SKM-1 treated with dmso at 0.1 percent for 144 hours (cell line): ENCODE measurements around the gene SYNM.
A peak's percentile ranks its signal among the peaks of the same experiment; 100 is the strongest.

Experiments used
- DNase-seq: peaks from one replicate; lab custom pipeline; 2025; ENCODE audit not compliant: unreplicated experiment; lab: John Stamatoyannopoulos, UW

Gene SYNM

DNA sequence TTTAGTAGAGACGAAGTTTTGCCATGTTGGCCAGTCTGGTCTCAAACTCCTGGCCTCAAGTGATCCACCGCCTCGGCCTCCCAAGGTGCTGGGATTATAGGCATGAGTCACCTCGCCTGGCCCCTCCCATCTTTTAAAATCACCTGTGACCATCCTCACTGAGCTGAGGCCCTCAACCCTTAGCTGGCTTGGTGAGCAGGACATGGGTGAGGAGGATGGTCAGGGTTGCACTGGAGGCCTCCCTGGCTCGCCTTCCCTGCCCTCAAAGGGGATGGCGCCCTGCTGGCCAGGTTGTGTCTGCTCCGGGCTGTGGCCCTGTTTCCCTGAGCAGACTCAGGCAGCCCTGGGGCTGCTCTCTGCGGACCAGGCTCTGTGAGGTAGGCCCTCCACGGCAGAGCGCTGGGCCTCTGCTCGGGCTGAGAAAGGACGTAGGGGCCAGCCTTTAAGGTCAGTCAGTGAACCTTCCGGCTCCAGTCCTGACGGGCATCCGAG is 33.7 kb downstream of the SYNM start:
- no peak for DNase-seq

DNA sequence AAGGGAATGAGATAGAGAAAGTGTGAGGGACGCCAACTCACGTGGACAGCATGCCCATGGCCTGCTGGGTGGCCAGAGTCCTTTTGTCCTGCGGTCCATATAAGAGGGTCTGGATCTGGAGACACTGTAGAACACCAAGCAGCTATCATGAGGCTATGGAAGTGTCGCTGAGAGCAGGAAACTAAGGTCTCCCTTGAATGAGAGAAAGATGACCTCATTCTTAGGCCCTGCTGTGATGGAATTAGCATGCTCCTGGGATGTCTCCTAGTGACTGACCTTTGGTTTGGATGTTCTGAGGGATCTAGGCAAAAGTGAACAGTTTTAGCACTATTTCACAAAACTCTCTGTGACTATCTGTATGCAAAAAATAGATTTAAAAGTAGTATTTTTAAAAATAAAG is 34.4 kb downstream of the SYNM start:
- DNase-seq: no peak

GRCh38 chr15:99140590-99140989 is 35.7 kb downstream of the SYNM start:
- no peak for DNase-seq

DNA sequence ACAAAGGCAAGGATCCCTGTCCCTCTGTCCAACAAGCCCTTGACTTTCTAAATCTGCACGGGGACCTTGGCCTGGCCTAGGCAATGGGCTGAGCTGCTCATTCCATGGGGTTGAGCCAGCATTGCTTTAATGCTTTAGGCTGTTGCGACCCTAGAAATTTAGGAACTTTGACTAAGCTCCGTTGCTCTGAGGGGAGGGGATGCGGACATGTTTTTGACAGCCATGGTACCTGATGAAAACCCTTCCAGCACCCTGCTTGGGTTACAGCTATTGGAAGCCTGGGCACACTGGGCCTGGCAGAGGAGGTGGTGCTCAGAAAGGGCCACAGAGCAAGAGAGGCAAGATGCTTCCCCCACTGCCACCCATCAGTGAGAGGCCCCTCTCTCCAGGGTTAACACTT is 37.1 kb downstream of the SYNM start:
- no peak for DNase-seq

DNA sequence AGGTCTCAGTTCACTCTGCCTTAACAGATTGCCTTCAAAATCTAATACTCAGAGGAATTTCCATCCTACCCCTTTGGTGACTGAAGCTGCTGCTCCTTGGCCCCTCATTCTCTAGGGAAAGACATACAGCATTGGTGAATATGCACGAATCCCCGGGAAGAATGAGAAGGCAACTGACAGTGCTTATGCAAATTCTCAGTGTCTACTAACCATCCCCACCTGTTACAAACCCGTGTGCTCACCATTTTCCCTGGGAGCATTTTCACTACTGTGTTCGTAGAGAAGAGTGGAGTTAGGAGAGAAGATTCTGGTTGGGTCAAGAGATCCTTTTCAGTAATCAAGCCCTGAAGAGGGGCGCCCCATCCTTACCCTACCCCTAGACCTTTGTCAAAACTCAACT is 37.7 kb downstream of the SYNM start:
- no peak for DNase-seq

GRCh38 chr15:99143242-99143641 is 38.4 kb downstream of the SYNM start:
- no peak for DNase-seq

GRCh38 chr15:99143655-99144610 is 39.1 kb downstream of the SYNM start:
- no peak for DNase-seq

DNA sequence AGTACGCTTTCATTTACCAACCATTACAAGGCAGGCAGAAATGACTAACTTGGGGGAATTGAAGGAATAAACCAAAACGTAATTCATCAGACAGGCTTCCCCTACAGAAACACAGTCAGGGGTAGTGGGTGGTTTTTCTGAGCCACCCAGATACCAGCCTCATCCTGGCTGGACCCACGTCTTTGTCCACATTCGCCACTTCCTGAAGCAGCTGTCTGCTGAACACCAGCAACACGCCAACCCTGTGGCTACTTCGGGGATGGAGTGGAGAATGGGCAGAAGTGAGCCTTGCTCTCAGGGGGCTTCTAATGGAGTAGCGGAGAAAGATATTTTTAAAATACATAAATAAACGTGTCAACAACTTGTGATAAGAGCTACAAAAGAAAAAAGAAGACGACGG is 40.1 kb downstream of the SYNM start:
- no peak for DNase-seq

DNA sequence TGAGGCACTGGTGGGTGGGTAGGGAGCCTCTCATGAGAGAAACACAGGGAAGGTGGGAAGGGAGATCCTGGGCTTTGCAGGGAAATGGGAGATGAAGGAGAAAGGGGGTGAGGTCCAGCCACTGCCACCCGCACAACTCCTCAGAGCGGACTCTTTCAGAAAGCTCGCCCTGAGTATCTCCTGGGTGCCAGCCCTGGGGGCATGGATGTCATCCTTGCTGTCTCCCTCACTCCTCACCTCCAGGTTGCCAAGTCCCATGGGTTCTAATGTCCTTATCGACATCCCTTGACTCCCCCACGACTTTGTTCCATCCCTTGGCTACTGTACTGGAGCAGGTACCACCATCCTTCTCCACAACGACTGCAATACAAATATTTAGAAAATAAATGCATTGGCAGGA is 40.9 kb downstream of the SYNM start:
- DNase-seq: no peak

- no peak for DNase-seq
Observed at GRCh38 chr15:99146661-99147060, 41.8 kb downstream of the SYNM start.

GRCh38 chr15:99148851-99149276 is 44.0 kb downstream of the SYNM start:
- DNase-seq: no peak

DNA sequence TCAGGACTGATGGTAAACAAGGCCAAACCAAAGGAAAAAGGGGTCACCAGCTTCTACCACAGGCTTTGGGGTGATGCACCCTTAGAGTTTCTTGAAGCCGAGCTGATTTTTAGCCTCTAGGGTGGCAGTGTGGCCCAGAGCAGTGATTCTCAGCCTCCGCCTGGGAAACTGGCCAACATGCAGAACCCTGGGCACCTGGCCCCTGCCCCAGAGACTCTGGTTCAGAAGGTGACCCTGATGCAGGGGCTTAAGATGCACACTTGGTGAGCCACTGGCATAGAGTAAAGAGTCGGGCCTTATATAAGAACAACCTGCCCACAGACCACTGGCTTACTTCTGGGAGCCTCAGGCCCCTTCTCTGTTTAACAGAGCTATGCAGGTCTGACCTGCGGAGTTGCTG is 44.5 kb downstream of the SYNM start:
- no peak for DNase-seq

- DNase-seq: no peak
Observed at GRCh38 chr15:99151156-99151555, 46.3 kb downstream of the SYNM start.

- DNase-seq: no peak
Observed at GRCh38 chr15:99153026-99153535, 48.2 kb downstream of the SYNM start.

DNA sequence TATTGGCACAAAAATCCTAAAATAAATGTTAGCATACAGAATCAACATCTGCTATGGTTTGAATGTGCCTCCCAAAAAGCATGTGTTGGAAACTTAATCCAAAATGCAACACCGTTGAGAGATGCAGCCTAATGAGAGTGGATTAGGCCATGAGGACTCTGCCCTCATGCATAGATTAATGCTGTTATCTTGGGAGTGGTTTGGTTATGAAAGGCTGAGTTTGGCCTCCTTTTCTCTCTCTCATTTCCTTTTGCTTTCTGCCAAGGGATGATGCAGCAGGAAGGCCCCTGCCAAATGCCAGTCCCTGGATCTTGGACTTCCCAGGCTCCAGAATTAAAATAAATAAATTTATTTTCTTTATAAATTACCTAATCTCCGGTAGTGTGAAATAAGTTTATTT is 49.4 kb downstream of the SYNM start:
- DNase-seq: no peak

DNA sequence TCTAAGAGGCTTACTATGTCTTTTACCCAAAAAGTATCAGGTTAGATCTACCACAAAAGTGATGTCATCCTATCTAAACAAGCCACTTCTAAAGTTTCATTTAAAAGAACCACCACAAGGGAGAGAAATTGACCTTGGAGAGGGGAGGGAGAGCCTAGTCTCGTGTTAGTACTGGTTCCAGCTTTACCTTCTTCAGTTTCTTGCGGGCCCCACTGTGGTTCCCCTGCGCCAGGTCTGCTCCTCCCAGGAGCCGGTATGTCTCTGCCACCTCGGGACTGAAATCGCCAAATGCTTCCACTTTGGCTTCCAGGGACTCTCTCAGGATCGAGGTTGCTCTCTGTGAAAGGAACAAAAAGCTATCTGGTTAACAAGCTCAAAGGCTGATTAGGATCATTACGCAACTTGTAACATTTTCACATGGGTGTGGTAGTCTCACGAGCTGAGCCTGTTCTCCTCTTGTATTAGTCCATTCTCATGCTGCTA is 51.1 kb downstream of the SYNM start:
- DNase-seq: peak; percentile 20

DNA sequence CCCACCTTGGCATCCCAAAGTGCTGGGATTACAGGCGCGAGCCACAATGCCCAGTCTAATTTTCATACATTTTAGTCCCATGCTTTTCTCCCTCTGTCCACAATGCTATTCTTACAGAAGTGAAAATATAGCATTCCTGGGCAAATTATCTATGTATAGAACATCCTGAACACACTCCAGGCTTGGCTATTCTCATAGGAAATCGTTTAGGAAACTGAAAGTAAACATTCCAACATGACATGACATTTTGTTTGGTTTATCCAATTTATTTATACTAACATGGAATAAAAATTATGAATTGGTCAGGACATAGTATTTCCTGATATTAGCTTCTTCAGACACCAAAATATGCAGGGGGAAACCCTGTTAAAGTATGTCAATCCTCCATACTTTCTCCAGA is 52.6 kb downstream of the SYNM start:
- DNase-seq: no peak

DNA sequence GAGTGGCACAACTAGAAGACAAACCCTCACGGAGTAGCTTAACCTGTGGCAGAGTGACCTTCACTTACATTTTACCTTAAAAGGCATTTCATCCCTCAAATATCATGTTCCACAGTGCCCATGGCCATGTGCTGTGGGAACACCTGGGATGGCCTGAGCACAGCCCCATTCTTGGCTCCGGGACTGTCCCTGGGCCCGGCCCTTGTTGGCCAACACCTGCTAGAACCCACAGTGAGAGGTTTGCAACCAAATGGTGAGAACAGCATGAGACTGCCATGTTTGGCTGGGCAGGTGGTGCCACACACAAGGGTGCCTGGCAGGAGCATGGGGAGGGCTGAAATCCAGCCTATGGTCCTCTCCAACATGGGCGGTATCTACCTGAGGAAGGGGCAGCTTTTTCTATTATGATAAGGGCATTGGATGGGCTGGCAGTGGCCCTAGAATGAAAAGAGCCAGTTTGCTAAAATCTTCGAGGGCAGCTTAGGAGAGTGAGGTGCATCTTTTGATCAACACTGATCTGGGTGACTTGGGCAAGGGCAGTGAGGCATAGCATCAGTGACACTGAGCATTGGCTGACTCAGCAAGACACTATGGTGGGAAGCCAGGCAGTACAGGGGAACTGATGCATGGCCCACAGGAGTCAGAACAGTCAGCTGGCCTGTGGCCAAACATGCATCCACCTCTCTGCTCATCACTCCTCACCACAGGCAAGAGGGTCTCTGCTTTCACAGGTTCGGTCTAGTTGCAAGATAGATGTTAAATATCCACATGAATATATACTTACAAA is 53.9 kb downstream of the SYNM start:
- DNase-seq: no peak

- DNase-seq: no peak
Observed at GRCh38 chr15:99163271-99164062, 58.6 kb downstream of the SYNM start.

DNA sequence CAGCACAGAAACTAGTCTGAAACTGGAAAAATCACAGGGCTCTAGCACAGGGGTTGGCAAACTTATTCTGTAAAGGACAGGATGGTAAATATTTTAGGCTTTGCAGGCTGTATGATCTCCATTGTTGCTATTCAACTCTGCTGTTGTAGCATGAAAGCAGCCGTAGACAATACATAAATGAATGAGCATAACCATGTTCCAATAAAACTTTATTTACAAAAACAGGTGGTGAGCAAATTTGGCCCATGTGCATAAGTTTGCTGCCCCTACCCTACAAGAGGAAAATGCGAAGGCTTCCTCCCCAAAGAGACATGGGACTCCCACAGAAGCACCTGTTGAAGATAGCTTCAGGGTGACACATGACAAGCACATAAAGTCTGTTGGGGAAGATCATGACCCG is 59.2 kb downstream of the SYNM start:
- DNase-seq: no peak
